Measurements from ENCODE around the gene SIRT6.
"Not testable (repeated sequence)": the region's sequence is repeated elsewhere in the genome, so short reads cannot be mapped to it uniquely, and the experiment has no call there.

Gene SIRT6

GRCh38 chr19:4172861-4173473 lies 9.4 kb downstream of the SIRT6 start:
- Histone ChIP-seq H3K9ac (ENCODE audit: low read length) (no peak overlapping the region), H3K27me3 (ENCODE audit: control insufficient read depth in 1 of 2, insufficient read depth in 2 of 2, low read length in 2 of 2) (peaks cover 0 to 12% of the 10 kb centered on the region in 2 donors), H3K27ac (ENCODE audit: low read depth, low read length) (no peak overlapping the region), H3K4me3 (ENCODE audit: low read depth in 1 of 2, low read length in 2 of 2) (no peak overlapping the region), H3K9me3 (ENCODE audit: low read length) (no peaks in the 10 kb centered on the region), H3K36me3 (ENCODE audit: insufficient read depth, low read length) (peaks cover 16% of the 10 kb centered on the region), H3K4me1 (ENCODE audit: insufficient read depth, low read length) (no peaks in the 10 kb centered on the region)

DNA sequence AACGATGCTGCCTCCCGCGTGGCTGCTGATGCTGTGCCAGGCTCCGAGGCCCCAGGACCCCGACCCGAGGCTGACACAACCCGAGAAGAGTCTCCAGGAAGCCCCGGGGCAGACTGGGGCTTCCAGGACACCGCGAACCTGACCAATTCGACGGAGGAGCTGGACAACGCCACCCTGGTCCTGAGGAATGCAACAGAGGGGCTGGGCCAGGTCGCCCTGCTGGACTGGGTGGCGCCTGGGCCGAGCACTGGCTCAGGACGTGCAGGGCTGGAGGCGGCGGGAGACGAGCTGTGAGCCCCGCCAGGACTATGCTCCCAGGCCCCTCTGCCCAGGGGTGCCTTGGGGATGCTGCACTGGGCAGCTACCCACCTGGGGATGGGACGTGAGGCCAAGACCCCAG lies 10.7 kb downstream of the SIRT6 start:
- peaks cover 0 to 12% of the 10 kb centered on the region in 2 donors for H3K27me3 ChIP-seq (ENCODE audit: control insufficient read depth in 1 of 2, insufficient read depth in 2 of 2, low read length in 2 of 2)
- no peaks in the 10 kb centered on the region for H3K4me1 ChIP-seq (ENCODE audit: insufficient read depth, low read length)
- no peak overlapping the region for H3K4me3 ChIP-seq (ENCODE audit: low read depth in 1 of 2, low read length in 2 of 2)
- no peaks in the 10 kb centered on the region for H3K9me3 ChIP-seq (ENCODE audit: low read length)
- no peak overlapping the region for H3K27ac ChIP-seq (ENCODE audit: low read depth, low read length)
- peaks cover 12% of the 10 kb centered on the region for H3K36me3 ChIP-seq (ENCODE audit: insufficient read depth, low read length)
- no peak overlapping the region for H3K9ac ChIP-seq (ENCODE audit: low read length)

DNA sequence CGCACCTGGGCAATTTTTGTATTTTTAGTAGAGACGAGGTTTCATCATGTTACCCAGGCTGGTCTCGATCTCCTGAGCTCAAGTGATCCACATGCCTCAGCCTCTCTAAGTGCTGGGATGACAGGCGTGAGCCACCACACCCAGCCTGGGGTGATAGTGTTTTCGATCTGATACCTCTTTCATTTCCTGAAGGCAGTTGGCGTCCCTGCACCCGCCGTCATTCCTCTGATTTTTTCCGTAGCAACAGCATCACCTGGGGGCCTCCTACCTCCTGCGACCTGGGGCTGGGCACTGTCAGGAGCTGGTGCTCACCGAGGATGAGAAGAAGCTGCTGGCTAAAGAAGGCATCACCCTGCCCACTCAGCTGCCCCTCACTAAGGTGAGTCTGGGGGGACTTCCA lies 18.1 kb downstream of the SIRT6 start:
- H3K9ac ChIP-seq (ENCODE audit: low read length), result no peak overlapping the region
- H3K9me3 ChIP-seq (ENCODE audit: low read length), result no peaks in the 10 kb centered on the region
- H3K27ac ChIP-seq (ENCODE audit: low read depth, low read length), result no peak overlapping the region
- no peaks in the 10 kb centered on the region for H3K36me3 ChIP-seq (ENCODE audit: insufficient read depth, low read length)
- no peak overlapping the region for H3K4me3 ChIP-seq (ENCODE audit: low read depth in 1 of 2, low read length in 2 of 2)
- H3K4me1 ChIP-seq (ENCODE audit: insufficient read depth, low read length), result no peaks in the 10 kb centered on the region
- no peaks in the 10 kb centered on the region for H3K27me3 ChIP-seq (ENCODE audit: control insufficient read depth in 1 of 2, insufficient read depth in 2 of 2, low read length in 2 of 2)

- H3K27me3 ChIP-seq (ENCODE audit: control insufficient read depth in 1 of 2, insufficient read depth in 2 of 2, low read length in 2 of 2), result no peaks in the 10 kb centered on the region
- no peaks in the 10 kb centered on the region for H3K4me1 ChIP-seq (ENCODE audit: insufficient read depth, low read length)
- H3K36me3 ChIP-seq (ENCODE audit: insufficient read depth, low read length), result no peaks in the 10 kb centered on the region
- H3K27ac ChIP-seq (ENCODE audit: low read depth, low read length), result no peak overlapping the region
- no peak overlapping the region for H3K9ac ChIP-seq (ENCODE audit: low read length)
- no peak overlapping the region for H3K4me3 ChIP-seq (ENCODE audit: low read depth in 1 of 2, low read length in 2 of 2)
- no peaks in the 10 kb centered on the region for H3K9me3 ChIP-seq (ENCODE audit: low read length)
Measured at GRCh38 chr19:4161415-4162077, 20.8 kb downstream of the SIRT6 start.

DNA sequence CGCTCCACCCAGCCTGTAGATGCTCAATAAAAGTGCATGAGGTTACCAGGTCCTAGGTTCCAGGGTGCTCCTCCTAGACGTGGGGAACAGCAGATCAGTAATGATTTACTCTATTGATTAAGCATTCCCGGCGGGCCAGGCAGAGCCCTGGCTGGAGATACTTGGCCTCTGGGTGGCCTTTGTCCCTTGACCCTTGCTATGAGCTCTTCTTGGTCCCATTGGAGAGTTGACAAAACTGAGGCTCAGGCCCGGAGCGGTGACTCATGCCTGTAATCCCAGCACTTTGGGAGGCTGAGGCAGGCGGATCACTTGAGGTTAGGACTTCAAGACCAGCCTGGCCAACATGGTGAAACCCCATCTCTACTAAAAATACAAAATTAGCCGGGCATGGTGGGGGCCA lies 24.4 kb downstream of the SIRT6 start:
- H3K9me3 ChIP-seq (ENCODE audit: low read length); H3K4me1 ChIP-seq (ENCODE audit: insufficient read depth, low read length); H3K27ac ChIP-seq (ENCODE audit: low read depth, low read length); H3K9ac ChIP-seq (ENCODE audit: low read length); H3K27me3 ChIP-seq (ENCODE audit: control insufficient read depth in 1 of 2, insufficient read depth in 2 of 2, low read length in 2 of 2); H3K4me3 ChIP-seq (ENCODE audit: low read depth in 1 of 2, low read length in 2 of 2); H3K36me3 ChIP-seq (ENCODE audit: insufficient read depth, low read length): not testable (repeated sequence)

DNA sequence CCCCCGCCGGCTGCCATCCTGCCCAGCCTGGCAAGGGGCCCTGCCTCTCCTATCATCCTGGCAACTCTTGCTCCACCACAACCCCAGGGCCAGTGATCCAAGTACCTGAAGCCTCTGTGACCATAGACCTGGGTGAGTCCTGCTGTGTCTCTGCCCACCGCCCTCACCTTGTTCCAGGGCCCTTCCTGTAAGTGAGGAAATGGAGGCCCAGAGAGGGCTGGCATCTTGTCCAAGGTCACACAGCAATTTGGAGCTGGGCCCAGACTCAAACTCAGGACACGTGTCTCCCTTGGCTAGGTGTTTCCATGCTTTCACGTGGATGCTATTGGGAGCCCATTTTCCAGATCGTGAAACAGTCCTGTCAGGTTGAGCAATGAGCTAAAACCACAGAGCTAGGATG lies 25.2 kb downstream of the SIRT6 start:
- Histone ChIP-seq H3K9ac (ENCODE audit: low read length) (no peak overlapping the region), H3K27ac (ENCODE audit: low read depth, low read length) (no peak overlapping the region), H3K4me3 (ENCODE audit: low read depth in 1 of 2, low read length in 2 of 2) (no peak overlapping the region), H3K36me3 (ENCODE audit: insufficient read depth, low read length) (no peaks in the 10 kb centered on the region), H3K27me3 (ENCODE audit: control insufficient read depth in 1 of 2, insufficient read depth in 2 of 2, low read length in 2 of 2) (peaks cover 0 to 5% of the 10 kb centered on the region in 2 donors), H3K4me1 (ENCODE audit: insufficient read depth, low read length) (no peaks in the 10 kb centered on the region), H3K9me3 (ENCODE audit: low read length) (no peaks in the 10 kb centered on the region)

GRCh38 chr19:4154571-4155312 lies 27.6 kb downstream of the SIRT6 start:
- Histone ChIP-seq H3K4me3 (ENCODE audit: low read depth in 1 of 2, low read length in 2 of 2) (no peak overlapping the region), H3K27ac (ENCODE audit: low read depth, low read length) (no peak overlapping the region), H3K9ac (ENCODE audit: low read length) (no peak overlapping the region), H3K27me3 (ENCODE audit: control insufficient read depth in 1 of 2, insufficient read depth in 2 of 2, low read length in 2 of 2) (peaks cover 0 to 5% of the 10 kb centered on the region in 2 donors), H3K36me3 (ENCODE audit: insufficient read depth, low read length) (no peaks in the 10 kb centered on the region), H3K9me3 (ENCODE audit: low read length) (no peaks in the 10 kb centered on the region), H3K4me1 (ENCODE audit: insufficient read depth, low read length) (no peaks in the 10 kb centered on the region)

DNA sequence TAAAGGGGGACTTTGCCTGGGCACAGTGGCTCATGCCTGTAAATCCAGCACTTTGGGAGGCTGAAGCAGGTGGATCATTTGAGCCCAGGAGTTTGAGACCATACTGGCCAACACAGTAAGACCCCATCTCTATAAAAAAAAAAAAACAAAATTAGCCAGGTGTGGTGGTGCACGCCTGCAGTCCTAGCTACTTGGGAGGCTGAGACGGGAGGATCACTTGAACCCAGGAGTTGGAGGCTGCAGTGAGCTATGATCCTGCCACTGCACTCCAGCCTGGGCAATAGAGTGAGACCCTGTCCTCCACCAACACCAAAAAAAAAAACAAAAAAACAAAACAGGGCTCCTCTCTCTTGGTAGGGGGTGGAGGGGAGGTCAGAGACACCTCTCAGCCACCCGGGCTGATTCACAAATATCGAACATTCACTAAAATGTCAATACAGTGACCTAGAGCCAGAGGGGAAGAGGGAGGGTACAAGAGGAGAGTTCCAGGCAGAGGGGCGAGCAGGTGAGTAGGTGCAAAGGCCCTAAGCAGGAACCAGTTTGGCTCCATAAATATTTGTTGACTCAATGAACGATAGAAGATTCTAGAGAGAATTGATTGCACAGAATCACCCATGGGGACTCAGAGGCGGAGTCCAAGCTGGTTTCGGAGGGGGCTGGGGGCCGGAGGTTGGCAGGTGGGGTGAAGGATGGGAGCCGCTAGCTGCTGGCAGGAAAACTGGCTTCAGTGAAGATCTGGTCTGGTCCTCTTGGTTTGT lies 29.9 kb downstream of the SIRT6 start:
- no peak overlapping the region for H3K9ac ChIP-seq (ENCODE audit: low read length)
- peaks cover 0 to 5% of the 10 kb centered on the region in 2 donors for H3K27me3 ChIP-seq (ENCODE audit: control insufficient read depth in 1 of 2, insufficient read depth in 2 of 2, low read length in 2 of 2)

GRCh38 chr19:4151623-4152022 lies 30.7 kb downstream of the SIRT6 start:
- Histone ChIP-seq H3K4me3 (ENCODE audit: low read depth in 1 of 2, low read length in 2 of 2) (no peak overlapping the region), H3K36me3 (ENCODE audit: insufficient read depth, low read length) (no peaks in the 10 kb centered on the region), H3K4me1 (ENCODE audit: insufficient read depth, low read length) (no peaks in the 10 kb centered on the region), H3K9ac (ENCODE audit: low read length) (no peak overlapping the region), H3K9me3 (ENCODE audit: low read length) (no peaks in the 10 kb centered on the region), H3K27ac (ENCODE audit: low read depth, low read length) (no peak overlapping the region), H3K27me3 (ENCODE audit: control insufficient read depth in 1 of 2, insufficient read depth in 2 of 2, low read length in 2 of 2) (peaks cover 0 to 5% of the 10 kb centered on the region in 2 donors)

More for the DNA sequence above, 29.9 kb downstream of the SIRT6 start:
- no peaks in the 10 kb centered on the region for H3K36me3 ChIP-seq (ENCODE audit: insufficient read depth, low read length)
- H3K4me1 ChIP-seq (ENCODE audit: insufficient read depth, low read length), result no peaks in the 10 kb centered on the region
- H3K9me3 ChIP-seq (ENCODE audit: low read length), result no peaks in the 10 kb centered on the region
- no peak overlapping the region for H3K4me3 ChIP-seq (ENCODE audit: low read depth in 1 of 2, low read length in 2 of 2)
- H3K27ac ChIP-seq (ENCODE audit: low read depth, low read length), result no peak overlapping the region

DNA sequence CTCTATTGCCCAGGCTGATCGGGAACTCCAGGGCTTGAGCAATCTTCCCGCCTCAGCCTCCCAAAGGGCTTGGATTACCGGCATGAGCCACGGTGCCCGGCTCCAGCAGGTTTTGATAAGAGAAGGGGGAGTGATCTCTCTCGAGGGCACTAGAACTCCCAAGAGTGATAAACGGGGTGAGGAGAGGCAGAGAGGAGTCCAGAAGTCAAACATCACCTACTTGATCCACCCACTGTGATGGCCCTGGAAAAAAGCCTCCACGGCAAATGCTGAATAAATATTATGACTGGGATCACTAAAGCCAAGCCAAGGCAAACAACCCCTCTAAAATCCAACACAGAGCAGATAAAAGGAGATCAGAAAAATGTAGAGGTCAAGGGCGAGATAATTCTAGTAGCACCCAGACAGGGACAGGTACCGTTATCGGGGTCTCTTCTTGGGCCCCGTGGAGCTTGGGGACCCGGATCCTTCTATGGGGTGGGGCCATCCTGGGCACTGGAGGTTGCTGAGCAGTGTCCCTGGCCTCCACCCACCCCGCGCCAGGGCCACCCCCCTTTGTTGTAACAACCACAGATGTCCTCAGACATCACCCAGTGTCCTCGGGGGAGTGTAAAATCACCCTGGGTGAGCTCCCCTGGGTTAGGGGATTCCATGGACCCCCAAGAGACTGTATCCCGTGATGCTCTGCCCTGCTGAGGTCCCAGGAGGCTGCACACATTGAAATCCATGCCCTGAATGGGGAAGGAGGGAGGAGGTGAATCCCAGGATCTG lies 32.7 kb downstream of the SIRT6 start:
- Histone ChIP-seq H3K4me3 (ENCODE audit: low read depth in 1 of 2, low read length in 2 of 2) (no peak overlapping the region), H3K4me1 (ENCODE audit: insufficient read depth, low read length) (no peaks in the 10 kb centered on the region), H3K27me3 (ENCODE audit: control insufficient read depth in 1 of 2, insufficient read depth in 2 of 2, low read length in 2 of 2) (peaks cover 0 to 7% of the 10 kb centered on the region in 2 donors), H3K36me3 (ENCODE audit: insufficient read depth, low read length) (no peaks in the 10 kb centered on the region), H3K9me3 (ENCODE audit: low read length) (no peaks in the 10 kb centered on the region), H3K27ac (ENCODE audit: low read depth, low read length) (no peak overlapping the region), H3K9ac (ENCODE audit: low read length) (no peak overlapping the region)

Data from muscle layer of colon (tissue), 2 donors.